ENCODE measurements around the gene GOLGA6B. TPM values are rescaled to one million over a fixed set of nuclear protein-coding genes. Genes with fewer than 3 reads are reported as not detected.
"Not testable (repeated sequence)": the region's sequence is repeated elsewhere in the genome, so short reads cannot be mapped to it uniquely, and the experiment has no call there.

GOLGA6B gene
- total and polyA plus RNA-seq, 4 experiments from 2014 or later = not detected

GRCh38 chr15:72616491-72617210 lies 37.8 kb upstream of the GOLGA6B start:
- CTCF ChIA-PET (ENCODE audit: partially characterized antibody) = no interaction called here
- H3K4me1 ChIP-seq (ENCODE audit: insufficient read depth, low read length) = no peaks in the 10 kb centered on the region
- no peaks in the 10 kb centered on the region for H3K36me3 ChIP-seq (ENCODE audit: insufficient read depth, low read length)
- DNase-seq = no peak
- Mint-ChIP-seq H3K27me3 (no peaks in the 10 kb centered on the region), H3K4me3 (peak overlapping the region in 1 of 8 donors; percentile 37), H3K4me1 (peaks cover 4 to 11% (median 7%) of the 10 kb centered on the region in 4 donors), H3K9me3 (no peaks in the 10 kb centered on the region), H3K36me3 (no peaks in the 10 kb centered on the region), H3K27ac (no peak overlapping the region)
- POLR2A ChIA-PET (ENCODE audit: partially characterized antibody) = no interaction called here
- no peak overlapping the region for H3K4me3 ChIP-seq (ENCODE audit: low read length in 2 of 2)
- H3K9me3 ChIP-seq (ENCODE audit: control insufficient read depth in 1 of 2, low read length in 2 of 2) = no peaks in the 10 kb centered on the region
- no peak overlapping the region for H3K27ac ChIP-seq (ENCODE audit: low read depth, low read length)
- no peaks in the 10 kb centered on the region for H3K27me3 ChIP-seq (ENCODE audit: insufficient read depth, low read length)
- intact Hi-C loops (cut with micrococcal nuclease) = no loop called here

- H3K4me1 Mint-ChIP-seq; H3K27ac ChIP-seq (ENCODE audit: low read depth, low read length); POLR2A ChIA-PET (ENCODE audit: partially characterized antibody); H3K27me3 Mint-ChIP-seq; H3K27me3 ChIP-seq (ENCODE audit: insufficient read depth, low read length); DNase-seq; CTCF ChIA-PET (ENCODE audit: partially characterized antibody); H3K4me1 ChIP-seq (ENCODE audit: insufficient read depth, low read length); H3K27ac Mint-ChIP-seq; H3K4me3 Mint-ChIP-seq; H3K9me3 Mint-ChIP-seq; H3K9me3 ChIP-seq (ENCODE audit: control insufficient read depth in 1 of 2, low read length in 2 of 2); H3K4me3 ChIP-seq (ENCODE audit: low read length in 2 of 2); H3K36me3 ChIP-seq (ENCODE audit: insufficient read depth, low read length); H3K36me3 Mint-ChIP-seq; intact Hi-C loops (cut with micrococcal nuclease): not testable (repeated sequence)
Observed at GRCh38 chr15:72623854-72624253, 30.6 kb upstream of the GOLGA6B start.

- CTCF ChIA-PET (ENCODE audit: partially characterized antibody) = interaction anchor here (2.1 kb wide), 1 partner anchor 26 kb away, joined by 8 read pairs; no protein-coding TSS in a partner anchor
- H3K4me3 ChIP-seq (ENCODE audit: low read length in 2 of 2); H3K4me1 ChIP-seq (ENCODE audit: insufficient read depth, low read length); intact Hi-C loops (cut with micrococcal nuclease); H3K27ac Mint-ChIP-seq; H3K27me3 Mint-ChIP-seq; H3K36me3 ChIP-seq (ENCODE audit: insufficient read depth, low read length); H3K36me3 Mint-ChIP-seq; H3K4me3 Mint-ChIP-seq; H3K4me1 Mint-ChIP-seq; H3K27me3 ChIP-seq (ENCODE audit: insufficient read depth, low read length); H3K27ac ChIP-seq (ENCODE audit: low read depth, low read length); H3K9me3 Mint-ChIP-seq; H3K9me3 ChIP-seq (ENCODE audit: control insufficient read depth in 1 of 2, low read length in 2 of 2); DNase-seq; POLR2A ChIA-PET (ENCODE audit: partially characterized antibody): not testable (repeated sequence)
Observed at GRCh38 chr15:72626153-72626552, 28.3 kb upstream of the GOLGA6B start.

- H3K27ac Mint-ChIP-seq = peak overlapping the region in 2 of 7 donors; percentile 23 to 35
- H3K4me1 ChIP-seq (ENCODE audit: insufficient read depth, low read length); H3K27me3 ChIP-seq (ENCODE audit: insufficient read depth, low read length); intact Hi-C loops (cut with micrococcal nuclease); H3K9me3 Mint-ChIP-seq; DNase-seq; H3K27ac ChIP-seq (ENCODE audit: low read depth, low read length); H3K4me1 Mint-ChIP-seq; H3K36me3 Mint-ChIP-seq; POLR2A ChIA-PET (ENCODE audit: partially characterized antibody); H3K4me3 Mint-ChIP-seq; H3K4me3 ChIP-seq (ENCODE audit: low read length in 2 of 2); H3K27me3 Mint-ChIP-seq; H3K9me3 ChIP-seq (ENCODE audit: control insufficient read depth in 1 of 2, low read length in 2 of 2); H3K36me3 ChIP-seq (ENCODE audit: insufficient read depth, low read length): not testable (repeated sequence)
- CTCF ChIA-PET (ENCODE audit: partially characterized antibody) = interaction anchor here (0.6 kb wide), 1 partner anchor 115 kb away, joined by 3 read pairs; no protein-coding TSS in a partner anchor
Observed at GRCh38 chr15:72628249-72629067, 26.0 kb upstream of the GOLGA6B start.

GRCh38 chr15:72629068-72629570 lies 25.4 kb upstream of the GOLGA6B start:
- H3K4me3 Mint-ChIP-seq; H3K4me1 ChIP-seq (ENCODE audit: insufficient read depth, low read length); H3K36me3 Mint-ChIP-seq; H3K36me3 ChIP-seq (ENCODE audit: insufficient read depth, low read length); H3K9me3 ChIP-seq (ENCODE audit: control insufficient read depth in 1 of 2, low read length in 2 of 2); POLR2A ChIA-PET (ENCODE audit: partially characterized antibody); H3K27me3 ChIP-seq (ENCODE audit: insufficient read depth, low read length); intact Hi-C loops (cut with micrococcal nuclease); H3K9me3 Mint-ChIP-seq; H3K4me1 Mint-ChIP-seq; H3K27ac ChIP-seq (ENCODE audit: low read depth, low read length); H3K27ac Mint-ChIP-seq; H3K4me3 ChIP-seq (ENCODE audit: low read length in 2 of 2); DNase-seq; H3K27me3 Mint-ChIP-seq: not testable (repeated sequence)
- CTCF ChIA-PET (ENCODE audit: partially characterized antibody) = interaction anchor here (0.6 kb wide), 1 partner anchor 114 kb away, joined by 3 read pairs; no protein-coding TSS in a partner anchor

GRCh38 chr15:72636519-72637282 lies 17.8 kb upstream of the GOLGA6B start:
- H3K4me1 Mint-ChIP-seq; H3K36me3 ChIP-seq (ENCODE audit: insufficient read depth, low read length); intact Hi-C loops (cut with micrococcal nuclease); H3K4me1 ChIP-seq (ENCODE audit: insufficient read depth, low read length); H3K36me3 Mint-ChIP-seq; CTCF ChIA-PET (ENCODE audit: partially characterized antibody); H3K27ac ChIP-seq (ENCODE audit: low read depth, low read length); H3K4me3 ChIP-seq (ENCODE audit: low read length in 2 of 2); H3K9me3 ChIP-seq (ENCODE audit: control insufficient read depth in 1 of 2, low read length in 2 of 2); POLR2A ChIA-PET (ENCODE audit: partially characterized antibody); H3K9me3 Mint-ChIP-seq; H3K27ac Mint-ChIP-seq; H3K27me3 ChIP-seq (ENCODE audit: insufficient read depth, low read length); H3K27me3 Mint-ChIP-seq: not testable (repeated sequence)
- peak; percentile 43 to 55 (median 48) for DNase-seq
- H3K4me3 Mint-ChIP-seq = peak overlapping the region in 5 of 8 donors; percentile 18 to 68 (median 41)

GRCh38 chr15:72639759-72640483 lies 14.6 kb upstream of the GOLGA6B start:
- H3K27ac Mint-ChIP-seq; H3K4me1 Mint-ChIP-seq; H3K4me1 ChIP-seq (ENCODE audit: insufficient read depth, low read length); H3K9me3 ChIP-seq (ENCODE audit: control insufficient read depth in 1 of 2, low read length in 2 of 2); POLR2A ChIA-PET (ENCODE audit: partially characterized antibody); H3K36me3 ChIP-seq (ENCODE audit: insufficient read depth, low read length); H3K27me3 ChIP-seq (ENCODE audit: insufficient read depth, low read length); H3K9me3 Mint-ChIP-seq; H3K4me3 ChIP-seq (ENCODE audit: low read length in 2 of 2); H3K27me3 Mint-ChIP-seq; H3K4me3 Mint-ChIP-seq; DNase-seq; H3K27ac ChIP-seq (ENCODE audit: low read depth, low read length); intact Hi-C loops (cut with micrococcal nuclease); H3K36me3 Mint-ChIP-seq; CTCF ChIA-PET (ENCODE audit: partially characterized antibody): not testable (repeated sequence)

Measured in CD4-positive, alpha-beta memory T cell (primary cell).